Gastroesophageal sphincter (tissue), 4 donors: ENCODE data around the gene C3AR1. TPM values are rescaled to one million over a fixed set of nuclear protein-coding genes. Genes with fewer than 3 reads are reported as not detected.
"Not testable (repeated sequence)": the region's sequence is repeated elsewhere in the genome, so short reads cannot be mapped to it uniquely, and the experiment has no call there.

Source experiments
- ATAC-seq: fragments of 150-250 bp; one replicate; pipeline ENCODE4 v1.9.1; 2016; ENCODE audit warnings: mild to moderate bottlenecking, moderate library complexity
- H3K27ac ChIP-seq, 4 donors: fragments of 200-600 bp; sonication (generic) in 3 of 4; 1 replicate in 3 of 4; 2 replicates in 1 of 4; pipeline ENCODE4 v1.5.1; 2016 to 2019
- H3K27me3 ChIP-seq: fragments of 200-600 bp; sonication (generic); one replicate; pipeline ENCODE4 v1.5.1; 2019
- H3K36me3 ChIP-seq, 2 donors: fragments of 200-600 bp; sonication (generic); one replicate each; pipeline ENCODE4 v1.5.1; 2019; ENCODE audit warnings: control low read depth in 1 of 2
- H3K4me1 ChIP-seq, 3 donors: fragments of 200-600 bp; sonication (generic); 1 replicate in 2 of 3; 2 replicates in 1 of 3; pipeline ENCODE4 v1.5.1; 2016 to 2019; ENCODE audit warnings: control low read depth in 2 of 3
- H3K4me3 ChIP-seq, 2 donors: fragments of 200-600 bp; sonication (generic); one replicate each; pipeline ENCODE4 v1.5.1; 2019; ENCODE audit warnings: mild to moderate bottlenecking in 1 of 2, moderate library complexity in 1 of 2
- H3K9me3 ChIP-seq, 3 donors: fragments of 200-600 bp; sonication (generic); one replicate each; pipeline ENCODE4 v1.5.1; 2017 to 2019; ENCODE audit warnings: control low read depth in 2 of 3
- EP300 ChIP-seq: sonication (generic); formaldehyde crosslinking; IDR thresholded peaks from one replicate; pipeline ENCODE4 v1.6.1; 2017; ENCODE audit warnings: antibody characterized with exemption, mild to moderate bottlenecking
- POLR2A ChIP-seq, 2 donors: fragments of 450-650 bp; IDR thresholded peaks; one replicate each; pipeline ENCODE4 v1.6.1; 2017; ENCODE audit warnings: antibody characterized with exemption in 2 of 2, mild to moderate bottlenecking in 2 of 2, moderate library complexity in 1 of 2
- POLR2AphosphoS5 ChIP-seq: sonication (generic); formaldehyde crosslinking; IDR thresholded peaks from one replicate; pipeline ENCODE4 v1.6.1; 2017; ENCODE audit warnings: antibody characterized with exemption
- WGBS, 2 donors: methylation state at CpG; one replicate each; pipeline ENCODE4 v1.1.5; 2018; ENCODE audit warnings: low coverage in 1 of 2; 5-methylcytosine and 5-hydroxymethylcytosine counted together
- total RNA-seq, 4 donors: library from RNA; depleted of rRNA; stranded (reverse); fragments of >200 nt; gene quantifications; one replicate each; pipeline ENCODE4 v1.1.0, GENCODE V29; 2016
- TF ChIP-seq, protein P1 (sequence below), 4 experiments: fragments of 200-600 bp in 2 of 4; fragments of 450-650 bp in 2 of 4; sonication (generic) in 1 of 4; IDR thresholded peaks; one replicate each; pipeline ENCODE4 v1.5.1; 2017 to 2019; ENCODE audit warnings: antibody characterized with exemption in 4 of 4, mild to moderate bottlenecking in 2 of 4, moderate library complexity in 2 of 4

The C3AR1 gene
- total RNA-seq, 4 donors from 2014 or later: 1.6 to 16.7 (median 7.6) TPM

DNA sequence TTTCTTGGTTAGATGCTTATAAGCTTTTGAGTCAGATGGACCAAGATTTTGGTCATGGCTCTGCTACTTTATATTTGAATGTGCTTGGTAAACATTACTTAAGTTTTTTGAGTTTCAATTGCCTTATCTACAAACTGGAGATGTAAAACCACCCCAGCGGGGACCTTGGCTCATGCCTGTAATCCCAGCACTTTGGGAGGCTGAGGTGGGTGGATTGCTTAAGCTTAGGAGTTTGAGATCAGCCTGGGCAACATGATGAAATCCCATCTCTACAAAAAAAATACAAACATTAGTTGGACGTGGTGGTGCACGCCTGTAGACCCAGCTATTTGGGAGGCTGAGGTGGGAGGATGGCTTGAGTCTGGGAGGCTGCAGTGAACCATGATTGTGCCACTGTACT lies 27.1 kb upstream of the C3AR1 start:
- Histone ChIP-seq H3K4me1 (peaks cover 0 to 5% (median 0%) of the 10 kb centered on the region in 3 donors), H3K27me3 (no peaks in the 10 kb centered on the region), H3K9me3 (no peaks in the 10 kb centered on the region), H3K36me3 (peaks cover 5 to 98% of the 10 kb centered on the region in 2 donors), H3K27ac (no peak overlapping the region), H3K4me3 (no peak overlapping the region)
- 100% methylated on average over 2 to 3 of the region's 3 CpGs for WGBS, 2 donors
- TF ChIP-seq POLR2A (IDR thresholded peaks at IDR 0.05): no peak
- no peak for TF ChIP-seq POLR2AphosphoS5
- no peak for TF ChIP-seq EP300
- TF ChIP-seq, protein P1, sequence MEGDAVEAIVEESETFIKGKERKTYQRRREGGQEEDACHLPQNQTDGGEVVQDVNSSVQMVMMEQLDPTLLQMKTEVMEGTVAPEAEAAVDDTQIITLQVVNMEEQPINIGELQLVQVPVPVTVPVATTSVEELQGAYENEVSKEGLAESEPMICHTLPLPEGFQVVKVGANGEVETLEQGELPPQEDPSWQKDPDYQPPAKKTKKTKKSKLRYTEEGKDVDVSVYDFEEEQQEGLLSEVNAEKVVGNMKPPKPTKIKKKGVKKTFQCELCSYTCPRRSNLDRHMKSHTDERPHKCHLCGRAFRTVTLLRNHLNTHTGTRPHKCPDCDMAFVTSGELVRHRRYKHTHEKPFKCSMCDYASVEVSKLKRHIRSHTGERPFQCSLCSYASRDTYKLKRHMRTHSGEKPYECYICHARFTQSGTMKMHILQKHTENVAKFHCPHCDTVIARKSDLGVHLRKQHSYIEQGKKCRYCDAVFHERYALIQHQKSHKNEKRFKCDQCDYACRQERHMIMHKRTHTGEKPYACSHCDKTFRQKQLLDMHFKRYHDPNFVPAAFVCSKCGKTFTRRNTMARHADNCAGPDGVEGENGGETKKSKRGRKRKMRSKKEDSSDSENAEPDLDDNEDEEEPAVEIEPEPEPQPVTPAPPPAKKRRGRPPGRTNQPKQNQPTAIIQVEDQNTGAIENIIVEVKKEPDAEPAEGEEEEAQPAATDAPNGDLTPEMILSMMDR (IDR thresholded peaks at IDR 0.05): no peak
- no peak for ATAC-seq

GRCh38 chr12:8089716-8090115 lies 23.6 kb upstream of the C3AR1 start:
- no peak for TF ChIP-seq POLR2AphosphoS5
- TF ChIP-seq POLR2A (IDR thresholded peaks at IDR 0.05): no peak
- TF ChIP-seq, protein P1 (IDR thresholded peaks at IDR 0.05): no peak
- TF ChIP-seq EP300: no peak
- H3K27me3 ChIP-seq: no peaks in the 10 kb centered on the region
- ATAC-seq: no peak
- peaks cover 0 to 30% (median 0%) of the 10 kb centered on the region in 3 donors for H3K4me1 ChIP-seq
- WGBS, 2 donors: 88 to 90% methylated on average over 3 to 5 of the region's 5 CpGs
- H3K36me3 ChIP-seq: peaks cover 5 to 76% of the 10 kb centered on the region in 2 donors
- H3K27ac ChIP-seq: no peak overlapping the region
- no peak overlapping the region for H3K4me3 ChIP-seq
- H3K9me3 ChIP-seq: no peaks in the 10 kb centered on the region

- ATAC-seq, H3K27ac ChIP-seq, H3K27me3 ChIP-seq, H3K9me3 ChIP-seq, H3K4me3 ChIP-seq: not testable (repeated sequence)
- Histone ChIP-seq H3K36me3 (peaks cover 5 to 72% of the 10 kb centered on the region in 2 donors), H3K4me1 (peaks cover 0 to 34% (median 0%) of the 10 kb centered on the region in 3 donors)
- 87 to 89% methylated on average over 7 to 11 of the region's 11 CpGs for WGBS, 2 donors
Observed at GRCh38 chr12:8089277-8089676, 23.1 kb upstream of the C3AR1 start.

GRCh38 chr12:8088574-8088973 lies 22.4 kb upstream of the C3AR1 start:
- no peak overlapping the region for H3K4me3 ChIP-seq
- H3K36me3 ChIP-seq: peaks cover 5 to 65% of the 10 kb centered on the region in 2 donors
- H3K9me3 ChIP-seq: no peaks in the 10 kb centered on the region
- no peak for TF ChIP-seq POLR2AphosphoS5
- TF ChIP-seq EP300: no peak
- TF ChIP-seq POLR2A (IDR thresholded peaks at IDR 0.05): no peak
- TF ChIP-seq, protein P1 (IDR thresholded peaks at IDR 0.05): no peak
- H3K4me1 ChIP-seq: peaks cover 0 to 41% (median 0%) of the 10 kb centered on the region in 3 donors
- no peak for ATAC-seq
- no peak overlapping the region for H3K27ac ChIP-seq
- H3K27me3 ChIP-seq: no peaks in the 10 kb centered on the region
- 74% methylated on average over 3 of the region's 3 CpGs for WGBS, 2 donors

DNA sequence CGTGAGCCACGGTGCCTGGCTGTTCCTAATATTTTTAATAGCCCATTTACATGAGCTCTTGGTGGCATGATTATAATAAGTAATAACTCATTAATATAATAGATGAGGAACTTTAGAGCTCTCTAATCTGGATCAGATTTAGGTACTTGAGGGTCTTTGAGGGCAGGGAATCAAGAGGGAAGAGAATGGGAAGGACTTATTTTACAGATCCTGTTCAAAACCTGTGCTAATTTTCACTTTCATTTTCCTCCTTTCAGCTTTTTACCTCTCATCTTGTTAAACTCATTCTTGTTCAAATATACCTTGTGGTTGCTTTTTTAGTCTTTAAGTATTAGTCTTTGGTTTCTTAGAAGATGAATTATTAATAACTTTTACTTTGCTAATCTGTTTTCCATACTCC lies 21.5 kb upstream of the C3AR1 start:
- Histone ChIP-seq H3K4me1 (peaks cover 0 to 50% (median 5%) of the 10 kb centered on the region in 3 donors), H3K36me3 (peaks cover 2 to 56% of the 10 kb centered on the region in 2 donors), H3K27ac (no peak overlapping the region), H3K9me3 (no peaks in the 10 kb centered on the region), H3K4me3 (no peak overlapping the region), H3K27me3 (no peaks in the 10 kb centered on the region)
- ATAC-seq: no peak
- WGBS, 2 donors: 80 to 89% methylated on average over 1 to 2 of the region's 2 CpGs
- no peak for TF ChIP-seq POLR2AphosphoS5
- no peak for TF ChIP-seq POLR2A (IDR thresholded peaks at IDR 0.05)
- TF ChIP-seq, protein P1 (IDR thresholded peaks at IDR 0.05): no peak
- no peak for TF ChIP-seq EP300

- ATAC-seq: not testable (repeated sequence)
Observed at GRCh38 chr12:8084351-8084750, 18.2 kb upstream of the C3AR1 start.

More at GRCh38 chr12:8084351-8084750, 18.2 kb upstream of the C3AR1 start:
- H3K27ac ChIP-seq, H3K4me3 ChIP-seq, H3K27me3 ChIP-seq, H3K9me3 ChIP-seq: not testable (repeated sequence)
- peaks cover 4 to 60% (median 5%) of the 10 kb centered on the region in 3 donors for H3K4me1 ChIP-seq
- H3K36me3 ChIP-seq: peaks cover 0 to 23% of the 10 kb centered on the region in 2 donors
- 59 to 83% methylated on average over 2 to 3 of the region's 3 CpGs for WGBS, 2 donors
